Activated T-cell treated with anti-CD3 and anti-CD28 coated beads for 24 hours (primary cell): ENCODE data around the gene CDKN2D.
"Not testable (repeated sequence)": the region's sequence is repeated elsewhere in the genome, so short reads cannot be mapped to it uniquely, and the experiment has no call there.

Experiments
- DNase-seq: peaks from one replicate; pipeline ENCODE4 v3.0.0-alpha.2; 2020; ENCODE audit warnings: low read depth

The CDKN2D gene

GRCh38 chr19:10551698-10552301, 17.0 kb downstream of the CDKN2D start:
- no peak for DNase-seq

GRCh38 chr19:10551006-10551405, 17.8 kb downstream of the CDKN2D start:
- DNase-seq = not testable (repeated sequence)

- DNase-seq = no peak
Measured at GRCh38 chr19:10550336-10550735, 18.4 kb downstream of the CDKN2D start.

GRCh38 chr19:10549733-10550132, 19.0 kb downstream of the CDKN2D start:
- no peak for DNase-seq

- DNase-seq = no peak
Measured at GRCh38 chr19:10548746-10549276, 20.0 kb downstream of the CDKN2D start.

GRCh38 chr19:10546817-10547216, 22.0 kb downstream of the CDKN2D start:
- DNase-seq = no peak

- DNase-seq = no peak
Measured at GRCh38 chr19:10544753-10545251, 24.0 kb downstream of the CDKN2D start.

GRCh38 chr19:10544242-10544752, 24.5 kb downstream of the CDKN2D start:
- DNase-seq = no peak

GRCh38 chr19:10543420-10544241, 25.1 kb downstream of the CDKN2D start, which contains the start of gene ATG4D:
Gene ATG4D (plus strand): TSS chr19:10543904. CDS start chr19:10544091, 187 bp downstream.
- peak; percentile 71 for DNase-seq

- DNase-seq = no peak
Measured at GRCh38 chr19:10543059-10543419, 25.7 kb downstream of the CDKN2D start.

GRCh38 chr19:10539016-10539415, 29.8 kb downstream of the CDKN2D start:
- DNase-seq = not testable (repeated sequence)

GRCh38 chr19:10538204-10538983, 30.4 kb downstream of the CDKN2D start:
- DNase-seq = no peak

GRCh38 chr19:10537668-10538067, 31.1 kb downstream of the CDKN2D start:
- DNase-seq = no peak

- DNase-seq = no peak
Measured at GRCh38 chr19:10535613-10536012, 33.2 kb downstream of the CDKN2D start.

- DNase-seq = no peak
Measured at GRCh38 chr19:10533646-10534386, 35.0 kb downstream of the CDKN2D start.

- DNase-seq = no peak
Measured at GRCh38 chr19:10532457-10532856, 36.3 kb downstream of the CDKN2D start.

GRCh38 chr19:10526887-10527286, 41.9 kb downstream of the CDKN2D start:
- DNase-seq = not testable (repeated sequence)

GRCh38 chr19:10525636-10526035, 43.1 kb downstream of the CDKN2D start:
- no peak for DNase-seq

- no peak for DNase-seq
Measured at GRCh38 chr19:10523135-10523636, 45.6 kb downstream of the CDKN2D start.

GRCh38 chr19:10521461-10522171, 47.2 kb downstream of the CDKN2D start:
- no peak for DNase-seq
